DND-41 (cell line): ENCODE results near the gene MID2.

Experiments
- CTCF ChIP-seq: IDR thresholded peaks from 2 replicates; pipeline ENCODE4 v1.5.1; 2012; ENCODE audit warnings: borderline replicate concordance, low read length, moderate library complexity, mild to moderate bottlenecking; ENCODE audit not compliant: poor library complexity, severe bottlenecking; ENCODE audit errors: extremely low read depth
- EZH2 ChIP-seq: IDR thresholded peaks from 3 replicates; pipeline ENCODE4 v1.6.1; 2012; ENCODE audit warnings: borderline replicate concordance, low read depth, mild to moderate bottlenecking, moderate library complexity, low read length, inconsistent platforms; ENCODE audit not compliant: severe bottlenecking

GRCh38 chrX:107804427-107804826 lies 21.2 kb upstream of the MID2 start:
- TF ChIP-seq CTCF = no peak
- TF ChIP-seq EZH2 = no peak
